ENCODE results near the gene NFASC.

NFASC gene

DNA sequence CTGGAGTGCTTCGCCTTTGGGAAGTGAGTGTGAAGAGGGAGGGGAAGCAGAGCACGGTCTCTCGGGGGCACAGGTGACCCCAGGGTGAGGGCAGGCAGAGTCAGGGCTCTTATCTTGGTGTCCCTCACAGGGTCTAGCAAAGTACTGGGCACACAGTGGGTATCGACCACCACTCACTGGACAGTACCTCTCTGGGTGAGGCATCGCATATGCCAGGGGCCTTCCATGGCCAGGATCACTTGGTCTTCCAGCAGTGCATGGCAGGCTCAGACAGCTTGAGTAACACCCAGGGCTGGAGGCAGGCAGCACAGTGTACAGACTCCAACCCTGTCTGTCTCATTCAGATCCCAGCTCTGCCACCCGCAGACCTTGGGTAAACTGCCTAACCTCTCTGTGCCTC, 189.0 kb downstream of the NFASC start:
- H3K9ac ChIP-seq (ENCODE audit: low read length), result no peak overlapping the region
- no peaks in the 10 kb centered on the region for H3K9me3 ChIP-seq (ENCODE audit: insufficient read depth, low read length)
- peaks cover 13% of the 10 kb centered on the region for H3K4me1 ChIP-seq (ENCODE audit: low read length)

DNA sequence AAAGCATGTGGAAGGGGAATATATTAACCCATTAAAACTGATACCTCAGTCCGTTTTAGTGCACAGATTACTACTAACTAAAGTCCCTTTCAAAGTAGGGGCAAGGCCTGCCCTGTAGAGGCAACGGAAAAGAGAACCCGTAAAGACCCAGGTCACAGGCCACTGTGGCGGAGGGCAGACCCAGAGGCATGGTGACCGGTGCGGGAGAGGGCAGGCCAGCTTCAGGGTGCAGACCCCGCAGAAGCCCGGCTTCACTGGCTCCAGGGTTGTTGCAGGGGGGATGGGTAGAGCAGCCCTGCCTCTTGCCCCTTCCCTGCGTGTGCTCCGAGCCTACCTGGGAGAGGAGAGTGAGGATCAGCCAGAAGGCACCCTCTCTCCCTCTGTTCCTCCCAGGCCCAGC, 190.1 kb downstream of the NFASC start:
- Histone ChIP-seq H3K27me3 (ENCODE audit: low read depth, low read length) (no peaks in the 10 kb centered on the region), H3K79me2 (ENCODE audit: low read length) (no peaks in the 10 kb centered on the region), H3K9ac (ENCODE audit: low read length) (no peak overlapping the region), H4K20me1 (ENCODE audit: insufficient read depth, low read length) (no peaks in the 10 kb centered on the region), H3K4me3 (ENCODE audit: low read length) (no peak overlapping the region), H3K4me2 (ENCODE audit: low read length) (no peak overlapping the region), H3K4me1 (ENCODE audit: low read length) (peaks cover 13% of the 10 kb centered on the region), H3K36me3 (replicated peaks; ENCODE audit: low read depth, low read length) (no peaks in the 10 kb centered on the region), H3K9me3 (ENCODE audit: insufficient read depth, low read length) (no peaks in the 10 kb centered on the region), H3K27ac (ENCODE audit: low read length) (no peak overlapping the region), H2AFZ (ENCODE audit: low read depth, low read length) (no peak overlapping the region)
- no peak for TF ChIP-seq EZH2phosphoT487 (IDR thresholded peaks at IDR 0.05; ENCODE audit: low read depth)
- TF ChIP-seq, protein P1, sequence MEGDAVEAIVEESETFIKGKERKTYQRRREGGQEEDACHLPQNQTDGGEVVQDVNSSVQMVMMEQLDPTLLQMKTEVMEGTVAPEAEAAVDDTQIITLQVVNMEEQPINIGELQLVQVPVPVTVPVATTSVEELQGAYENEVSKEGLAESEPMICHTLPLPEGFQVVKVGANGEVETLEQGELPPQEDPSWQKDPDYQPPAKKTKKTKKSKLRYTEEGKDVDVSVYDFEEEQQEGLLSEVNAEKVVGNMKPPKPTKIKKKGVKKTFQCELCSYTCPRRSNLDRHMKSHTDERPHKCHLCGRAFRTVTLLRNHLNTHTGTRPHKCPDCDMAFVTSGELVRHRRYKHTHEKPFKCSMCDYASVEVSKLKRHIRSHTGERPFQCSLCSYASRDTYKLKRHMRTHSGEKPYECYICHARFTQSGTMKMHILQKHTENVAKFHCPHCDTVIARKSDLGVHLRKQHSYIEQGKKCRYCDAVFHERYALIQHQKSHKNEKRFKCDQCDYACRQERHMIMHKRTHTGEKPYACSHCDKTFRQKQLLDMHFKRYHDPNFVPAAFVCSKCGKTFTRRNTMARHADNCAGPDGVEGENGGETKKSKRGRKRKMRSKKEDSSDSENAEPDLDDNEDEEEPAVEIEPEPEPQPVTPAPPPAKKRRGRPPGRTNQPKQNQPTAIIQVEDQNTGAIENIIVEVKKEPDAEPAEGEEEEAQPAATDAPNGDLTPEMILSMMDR (IDR thresholded peaks at IDR 0.05; ENCODE audit: low read depth, low read length), result no peak

More for the DNA sequence above, 189.0 kb downstream of the NFASC start:
- H3K4me3 ChIP-seq (ENCODE audit: low read length), result no peak overlapping the region
- H3K36me3 ChIP-seq (replicated peaks; ENCODE audit: low read depth, low read length), result no peaks in the 10 kb centered on the region
- no peaks in the 10 kb centered on the region for H4K20me1 ChIP-seq (ENCODE audit: insufficient read depth, low read length)
- H3K79me2 ChIP-seq (ENCODE audit: low read length), result no peaks in the 10 kb centered on the region
- TF ChIP-seq, protein P1 (IDR thresholded peaks at IDR 0.05; ENCODE audit: low read depth, low read length), result no peak
- TF ChIP-seq EZH2phosphoT487 (IDR thresholded peaks at IDR 0.05; ENCODE audit: low read depth), result no peak
- H3K27ac ChIP-seq (ENCODE audit: low read length), result no peak overlapping the region
- H3K27me3 ChIP-seq (ENCODE audit: low read depth, low read length), result peaks cover 8% of the 10 kb centered on the region
- no peak overlapping the region for H2AFZ ChIP-seq (ENCODE audit: low read depth, low read length)
- no peak overlapping the region for H3K4me2 ChIP-seq (ENCODE audit: low read length)

DNA sequence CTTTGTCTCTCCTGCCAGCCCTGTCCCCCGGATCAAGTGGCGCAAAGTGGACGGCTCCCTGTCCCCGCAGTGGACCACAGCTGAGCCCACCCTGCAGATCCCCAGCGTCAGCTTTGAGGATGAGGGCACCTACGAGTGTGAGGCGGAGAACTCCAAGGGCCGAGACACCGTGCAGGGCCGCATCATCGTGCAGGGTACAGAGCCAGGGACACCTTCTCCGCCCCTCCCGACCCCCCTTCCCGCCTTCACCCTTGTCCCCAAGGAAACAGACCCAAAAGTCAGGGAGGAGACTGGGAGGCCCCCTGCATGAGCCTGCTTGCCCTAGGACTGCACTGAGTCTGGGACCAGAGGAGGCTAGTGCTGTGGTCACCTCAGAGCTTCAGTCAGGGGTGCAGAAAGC, 190.6 kb downstream of the NFASC start:
- Histone ChIP-seq H3K4me1 (ENCODE audit: low read length) (peaks cover 13% of the 10 kb centered on the region), H4K20me1 (ENCODE audit: insufficient read depth, low read length) (no peaks in the 10 kb centered on the region), H3K4me2 (ENCODE audit: low read length) (peak overlapping the region; percentile 97), H3K9ac (ENCODE audit: low read length) (peak overlapping the region; percentile 53; the same call in 1 of the 2 replicates), H3K27ac (ENCODE audit: low read length) (no peak overlapping the region), H3K9me3 (ENCODE audit: insufficient read depth, low read length) (no peaks in the 10 kb centered on the region), H3K4me3 (ENCODE audit: low read length) (peak overlapping the region; percentile 76), H2AFZ (ENCODE audit: low read depth, low read length) (peak overlapping the region; percentile 89), H3K36me3 (replicated peaks; ENCODE audit: low read depth, low read length) (no peaks in the 10 kb centered on the region), H3K27me3 (ENCODE audit: low read depth, low read length) (0 out of 2 replicates have a peak, but pooled peaks cover under 1% of the 10 kb centered on the region), H3K79me2 (ENCODE audit: low read length) (no peaks in the 10 kb centered on the region)
- TF ChIP-seq EZH2phosphoT487 (IDR thresholded peaks at IDR 0.05; ENCODE audit: low read depth), result no peak
- TF ChIP-seq, protein P1 (IDR thresholded peaks at IDR 0.05; ENCODE audit: low read depth, low read length), result no peak

DNA sequence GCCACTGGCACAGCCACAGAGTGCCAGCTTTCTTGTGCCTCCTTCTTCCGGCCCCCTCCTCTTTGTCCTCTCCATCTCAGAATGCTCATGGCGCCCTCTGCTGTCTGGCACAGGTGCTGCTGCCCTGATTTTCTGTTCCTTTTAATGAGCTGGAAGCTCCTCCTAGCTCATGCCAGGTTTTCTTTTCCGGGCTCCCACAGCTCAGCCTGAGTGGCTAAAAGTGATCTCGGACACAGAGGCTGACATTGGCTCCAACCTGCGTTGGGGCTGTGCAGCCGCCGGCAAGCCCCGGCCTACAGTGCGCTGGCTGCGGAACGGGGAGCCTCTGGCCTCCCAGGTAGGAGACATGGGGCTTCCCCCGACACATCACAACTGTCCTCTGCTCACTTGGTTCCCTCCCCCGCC, 191.0 kb downstream of the NFASC start:
- Histone ChIP-seq H3K4me2 (ENCODE audit: low read length) (peak overlapping the region; percentile 97), H3K27ac (ENCODE audit: low read length) (no peak overlapping the region)

More for the DNA sequence above, 191.0 kb downstream of the NFASC start:
- no peaks in the 10 kb centered on the region for H3K79me2 ChIP-seq (ENCODE audit: low read length)
- TF ChIP-seq, protein P1 (IDR thresholded peaks at IDR 0.05; ENCODE audit: low read depth, low read length), result peak; percentile 100
- TF ChIP-seq EZH2phosphoT487 (IDR thresholded peaks at IDR 0.05; ENCODE audit: low read depth), result no peak
- H3K9ac ChIP-seq (ENCODE audit: low read length), result peak overlapping the region; percentile 53
- no peaks in the 10 kb centered on the region for H3K9me3 ChIP-seq (ENCODE audit: insufficient read depth, low read length)
- peak overlapping the region; percentile 76 for H3K4me3 ChIP-seq (ENCODE audit: low read length)
- H3K36me3 ChIP-seq (replicated peaks; ENCODE audit: low read depth, low read length), result no peaks in the 10 kb centered on the region
- H3K27me3 ChIP-seq (ENCODE audit: low read depth, low read length), result 0 out of 2 replicates have a peak, but pooled peaks cover 3% of the 10 kb centered on the region
- H3K4me1 ChIP-seq (ENCODE audit: low read length), result peaks cover 13% of the 10 kb centered on the region
- H4K20me1 ChIP-seq (ENCODE audit: insufficient read depth, low read length), result no peaks in the 10 kb centered on the region
- peak overlapping the region; percentile 89 for H2AFZ ChIP-seq (ENCODE audit: low read depth, low read length)
